Measurements from ENCODE around the gene GPBP1L1.
A peak's percentile ranks its signal among the peaks of the same experiment; 100 is the strongest.
"Not testable (repeated sequence)": the region's sequence is repeated elsewhere in the genome, so short reads cannot be mapped to it uniquely, and the experiment has no call there.

Gene GPBP1L1

GRCh38 chr1:45630429-45630828 lies 55.9 kb downstream of the GPBP1L1 start:
- DNase-seq, result no peak

- DNase-seq, result no peak
Observed at GRCh38 chr1:45629035-45629434, 57.3 kb downstream of the GPBP1L1 start.

- DNase-seq, result no peak
Observed at GRCh38 chr1:45623972-45624371, 62.4 kb downstream of the GPBP1L1 start, which contains the start of gene CCDC17. TSS of gene CCDC17 (minus strand) at chr1:45624054. CDS start at chr1:45623909, 145 bp downstream.

GRCh38 chr1:45622524-45623394 lies 63.6 kb downstream of the GPBP1L1 start:
- DNase-seq, result no peak

- DNase-seq, result no peak
Observed at GRCh38 chr1:45621895-45622523, 64.3 kb downstream of the GPBP1L1 start.

- DNase-seq, result no peak
Observed at GRCh38 chr1:45621501-45621836, 64.9 kb downstream of the GPBP1L1 start.

GRCh38 chr1:45620588-45621500 lies 65.5 kb downstream of the GPBP1L1 start:
- DNase-seq, result no peak

- no peak for DNase-seq
Observed at GRCh38 chr1:45619149-45619921, 67.0 kb downstream of the GPBP1L1 start.

GRCh38 chr1:45617618-45618017 lies 68.7 kb downstream of the GPBP1L1 start:
- peak; percentile 61 for DNase-seq

- no peak for DNase-seq
Observed at GRCh38 chr1:45615885-45616284, 70.4 kb downstream of the GPBP1L1 start.

GRCh38 chr1:45612941-45613579 lies 73.3 kb downstream of the GPBP1L1 start:
- no peak for DNase-seq

- DNase-seq, result no peak
Observed at GRCh38 chr1:45610589-45611226, 75.6 kb downstream of the GPBP1L1 start.

- no peak for DNase-seq
Observed at GRCh38 chr1:45608175-45609156, 77.9 kb downstream of the GPBP1L1 start.

- no peak for DNase-seq
Observed at GRCh38 chr1:45607404-45608074, 78.8 kb downstream of the GPBP1L1 start.

GRCh38 chr1:45604239-45604638 lies 82.1 kb downstream of the GPBP1L1 start:
- no peak for DNase-seq

- DNase-seq, result not testable (repeated sequence)
Observed at GRCh38 chr1:45596765-45597164, 89.6 kb downstream of the GPBP1L1 start.

GRCh38 chr1:45594412-45594811 lies 91.9 kb downstream of the GPBP1L1 start:
- DNase-seq, result no peak

- no peak for DNase-seq
Observed at GRCh38 chr1:45589861-45590260, 96.5 kb downstream of the GPBP1L1 start.

GRCh38 chr1:45586769-45587168 lies 99.6 kb downstream of the GPBP1L1 start:
- no peak for DNase-seq
